Heart left ventricle (tissue), 13 donors: ENCODE results near the gene ATP2B2.

Experiments used
- POLR2A ChIP-seq, 2 donors: fragments of 450-650 bp; IDR thresholded peaks; one replicate each; pipeline ENCODE4 v1.6.1; 2017; ENCODE audit warnings: antibody characterized with exemption in 2 of 2, mild to moderate bottlenecking in 2 of 2, moderate library complexity in 2 of 2
- TF ChIP-seq, protein P1 (sequence below), 12 donors: fragments of 200-600 bp; sonication (generic) in 4 of 12; IDR thresholded peaks; one replicate each; pipeline versions ENCODE4 v1.5.0 to v1.8.0; 2018 to 2022; ENCODE audit warnings: antibody characterized with exemption in 12 of 12, mild to moderate bottlenecking in 5 of 12
- donor health status: ischemic (EF 13 %, LVEDD 7.1; RV severe dilation, severe dysfunction).
- donor health status: DM: no; HTN: yes; CAD: no.
- donor health status: DM: no; HTN: no; CAD: no.
- donor health status: ischemic (EF 25% LVEDD 6.9; RV normal size, moderate dysfunction).
- donor health status: ischemic (EF 25% LVEDD 5.7; RV mildly dilated, moderate dysfunction).
- donor health status: ischemic (EF 35%, LVEDD 5.7; RV mildly dilated, moderate dysfunction).
- donor health status: nonischemic (EF 11% LVEDD 7.7; RV severe dilation, severe dysfunction).
- donor health status: DM: yes; HTN: yes; CAD: no.
- donor health status: PGD.
- donor health status: ischemic (EF 29% LVEDD 5.4; RV normal size, mild dysfunction).
- donor health status: nonischemic (EF 23%, LVEDD 6.1; RV moderate dilation, normal function).

DNA sequence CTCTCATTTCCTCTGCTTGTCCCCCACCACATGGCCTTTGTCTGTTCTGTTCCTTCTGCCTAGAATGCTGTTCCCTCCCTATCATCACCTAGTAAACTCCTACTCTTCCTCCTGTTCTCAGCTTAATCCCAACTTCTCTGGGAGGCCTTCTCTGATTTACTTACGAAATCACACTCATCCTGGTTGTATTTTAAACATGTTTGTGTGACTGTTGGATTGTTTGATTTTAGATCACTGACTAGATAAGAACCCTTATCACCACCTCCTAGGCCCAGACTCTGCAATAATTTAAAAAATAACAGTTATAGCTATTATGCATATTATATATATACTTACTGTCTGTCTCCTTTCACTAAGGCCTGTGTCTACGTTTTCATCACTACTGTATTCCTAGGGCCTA is 26.1 kb downstream of the ATP2B2 start:
- TF ChIP-seq, protein P1, sequence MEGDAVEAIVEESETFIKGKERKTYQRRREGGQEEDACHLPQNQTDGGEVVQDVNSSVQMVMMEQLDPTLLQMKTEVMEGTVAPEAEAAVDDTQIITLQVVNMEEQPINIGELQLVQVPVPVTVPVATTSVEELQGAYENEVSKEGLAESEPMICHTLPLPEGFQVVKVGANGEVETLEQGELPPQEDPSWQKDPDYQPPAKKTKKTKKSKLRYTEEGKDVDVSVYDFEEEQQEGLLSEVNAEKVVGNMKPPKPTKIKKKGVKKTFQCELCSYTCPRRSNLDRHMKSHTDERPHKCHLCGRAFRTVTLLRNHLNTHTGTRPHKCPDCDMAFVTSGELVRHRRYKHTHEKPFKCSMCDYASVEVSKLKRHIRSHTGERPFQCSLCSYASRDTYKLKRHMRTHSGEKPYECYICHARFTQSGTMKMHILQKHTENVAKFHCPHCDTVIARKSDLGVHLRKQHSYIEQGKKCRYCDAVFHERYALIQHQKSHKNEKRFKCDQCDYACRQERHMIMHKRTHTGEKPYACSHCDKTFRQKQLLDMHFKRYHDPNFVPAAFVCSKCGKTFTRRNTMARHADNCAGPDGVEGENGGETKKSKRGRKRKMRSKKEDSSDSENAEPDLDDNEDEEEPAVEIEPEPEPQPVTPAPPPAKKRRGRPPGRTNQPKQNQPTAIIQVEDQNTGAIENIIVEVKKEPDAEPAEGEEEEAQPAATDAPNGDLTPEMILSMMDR (IDR thresholded peaks at IDR 0.05) = no peak
- no peak for TF ChIP-seq POLR2A (IDR thresholded peaks at IDR 0.05)
